HG02852 (cell line): Measurements from ENCODE around the gene SWT1.
"Not testable (repeated sequence)": the region's sequence is repeated elsewhere in the genome, so short reads cannot be mapped to it uniquely, and the experiment has no call there.

Experiments used
- ATAC-seq: cut with Tn5 transposase; IDR thresholded peaks from one replicate; pipeline ENCODE4 v1.9.1; 2021; ENCODE audit warnings: mild to moderate bottlenecking, moderate library complexity; ENCODE audit not compliant: unreplicated experiment

The SWT1 gene

DNA sequence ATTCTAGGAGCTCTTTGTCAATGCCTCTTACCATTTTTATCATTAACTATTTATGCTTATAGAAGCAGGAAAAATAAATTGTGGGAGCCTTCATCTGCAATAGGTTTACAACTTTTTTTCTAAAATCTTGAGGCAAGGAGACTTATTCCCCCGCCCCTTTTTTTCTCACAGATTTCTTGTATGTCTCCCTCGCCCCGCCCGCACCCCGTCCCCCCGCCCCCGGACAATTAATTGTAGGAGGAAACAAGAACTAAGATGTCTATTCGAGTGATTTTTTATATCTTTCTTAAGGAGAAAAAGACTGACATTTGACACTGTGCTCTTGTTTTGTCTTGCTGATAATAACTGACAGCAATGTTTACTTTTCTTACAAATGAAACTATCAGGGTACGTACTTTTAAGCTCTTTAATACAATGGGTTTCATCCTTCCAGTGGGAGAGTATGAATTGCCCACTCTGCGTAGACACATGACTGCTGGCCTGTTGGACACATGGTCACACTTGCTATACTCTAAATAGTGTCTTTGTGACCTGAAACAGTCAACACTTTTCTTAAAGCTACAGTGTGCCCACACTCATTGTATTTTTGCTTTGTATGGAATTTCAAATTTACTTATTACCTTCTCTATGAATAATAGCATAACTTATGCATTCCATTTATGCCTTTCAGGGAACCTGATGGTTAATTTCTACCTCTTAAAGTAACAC is 161.6 kb downstream of the SWT1 start:
- ATAC-seq: no peak

DNA sequence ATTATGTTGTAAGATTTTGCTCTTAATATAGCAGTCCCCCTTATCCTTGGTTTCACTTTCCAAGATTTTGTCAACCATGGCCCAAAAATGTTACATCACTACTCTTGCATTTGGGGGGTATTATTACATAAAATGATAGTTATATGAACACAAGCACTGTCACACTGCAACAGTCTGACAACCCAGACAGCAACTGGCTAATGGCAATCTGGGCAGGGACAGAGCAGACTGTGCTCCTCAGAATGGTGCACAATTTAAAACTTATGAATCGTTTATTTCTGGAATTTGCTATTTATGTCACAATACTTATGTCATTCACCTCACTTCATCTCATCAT is 162.1 kb downstream of the SWT1 start:
- no peak for ATAC-seq

DNA sequence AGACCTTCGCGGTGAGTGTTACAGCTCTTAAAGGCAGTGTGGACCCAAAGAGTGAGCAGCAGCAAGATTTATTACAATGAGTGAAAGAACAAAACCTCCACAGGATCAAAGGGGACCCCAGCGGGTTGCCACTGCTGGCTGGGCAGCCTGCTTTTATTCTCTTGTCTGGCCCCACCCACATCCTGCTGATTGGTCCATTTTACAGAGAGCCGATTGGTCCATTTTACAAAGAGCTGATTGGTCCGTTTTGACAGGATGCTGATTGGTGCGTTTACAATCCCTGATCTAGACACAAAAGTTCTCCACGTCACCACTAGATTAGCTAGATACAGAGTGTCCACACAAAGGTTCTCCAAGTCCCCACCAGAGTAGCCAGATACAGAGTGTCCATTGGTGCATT is 164.1 kb downstream of the SWT1 start:
- ATAC-seq: not testable (repeated sequence)

DNA sequence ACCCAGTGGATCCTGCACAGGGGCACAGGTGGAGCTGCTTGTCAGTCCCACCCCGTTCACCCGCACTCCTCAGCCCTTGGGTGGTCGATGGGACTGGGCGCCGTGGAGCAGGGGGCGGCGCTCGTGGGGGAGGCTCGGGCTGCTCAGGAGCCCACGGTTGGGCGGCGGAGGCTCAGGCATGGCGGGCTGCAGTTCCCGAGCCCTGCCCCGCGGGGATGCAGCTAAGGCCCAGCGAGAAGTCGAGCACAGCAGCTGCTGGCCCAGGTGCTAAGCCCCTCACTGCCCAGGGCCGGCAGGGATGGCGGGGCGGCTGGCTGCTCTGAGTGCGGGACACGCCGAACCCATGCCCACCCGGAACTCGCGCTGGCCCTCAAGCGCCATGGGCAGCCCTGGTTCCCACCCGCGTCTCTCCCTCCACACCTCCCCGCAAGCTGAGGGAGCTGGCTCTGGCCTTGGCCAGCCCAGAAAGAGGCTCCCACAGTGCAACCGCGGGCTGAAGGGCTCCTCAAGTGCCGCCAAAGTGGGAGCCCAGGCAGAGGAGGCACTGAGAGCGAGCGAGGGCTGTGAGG is 164.8 kb downstream of the SWT1 start:
- not testable (repeated sequence) for ATAC-seq

DNA sequence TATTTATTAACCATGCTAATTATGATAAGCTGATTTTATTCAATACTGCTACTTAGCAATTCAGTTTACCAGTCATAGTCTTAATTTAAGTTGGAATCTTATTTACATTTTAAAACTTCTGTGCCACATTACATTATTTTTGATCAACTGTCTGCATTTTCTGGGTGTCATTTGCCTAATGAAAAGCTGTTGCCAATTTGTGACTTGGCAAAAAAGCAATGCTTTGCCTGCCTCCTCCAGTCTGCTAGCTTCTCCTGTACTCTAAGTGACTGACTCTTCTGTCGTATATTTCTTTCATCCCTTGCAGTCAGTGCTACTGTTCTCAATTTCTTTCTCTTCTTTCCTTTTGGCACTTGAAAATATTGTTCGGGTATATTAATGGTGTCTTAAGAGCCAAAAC is 165.7 kb downstream of the SWT1 start:
- ATAC-seq: no peak

DNA sequence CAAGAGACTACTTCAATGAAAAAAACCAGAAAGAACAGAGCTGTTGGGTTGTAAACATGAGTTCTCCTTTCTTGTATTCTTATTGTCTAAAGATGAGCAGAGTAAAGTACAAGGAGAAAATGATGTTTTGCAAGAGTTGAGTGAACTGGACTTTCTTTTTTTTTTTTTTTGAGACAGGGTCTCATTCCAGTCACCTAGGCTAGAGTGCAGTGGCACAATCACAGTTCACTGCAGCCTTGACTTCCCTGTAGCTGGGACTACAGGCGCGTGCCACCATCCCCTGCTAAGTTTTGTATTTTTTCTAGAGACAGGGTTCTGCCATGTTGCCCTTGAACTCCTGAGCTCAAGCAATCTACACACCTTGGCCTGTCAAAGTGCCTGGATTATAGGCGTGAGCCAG is 167.2 kb downstream of the SWT1 start:
- no peak for ATAC-seq

DNA sequence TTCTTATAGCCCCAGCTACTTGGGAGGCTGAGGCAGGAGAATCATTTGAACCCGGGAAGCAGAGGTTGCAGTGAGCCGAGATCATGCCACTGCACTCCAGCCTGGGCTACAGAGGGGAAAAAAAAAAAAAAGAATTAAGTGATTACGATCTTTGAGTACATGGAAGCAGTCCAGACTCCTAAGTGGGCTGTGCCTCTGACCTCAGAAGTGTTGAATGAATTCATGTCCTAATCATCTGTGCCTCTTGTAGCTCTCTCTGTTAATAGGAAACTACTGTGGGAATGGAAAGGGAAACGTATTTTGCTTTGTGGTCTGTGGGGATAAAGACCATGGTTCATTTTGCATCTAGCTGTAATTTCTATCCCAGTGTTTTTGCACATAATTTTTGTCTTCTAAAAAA is 168.4 kb downstream of the SWT1 start:
- ATAC-seq: no peak

DNA sequence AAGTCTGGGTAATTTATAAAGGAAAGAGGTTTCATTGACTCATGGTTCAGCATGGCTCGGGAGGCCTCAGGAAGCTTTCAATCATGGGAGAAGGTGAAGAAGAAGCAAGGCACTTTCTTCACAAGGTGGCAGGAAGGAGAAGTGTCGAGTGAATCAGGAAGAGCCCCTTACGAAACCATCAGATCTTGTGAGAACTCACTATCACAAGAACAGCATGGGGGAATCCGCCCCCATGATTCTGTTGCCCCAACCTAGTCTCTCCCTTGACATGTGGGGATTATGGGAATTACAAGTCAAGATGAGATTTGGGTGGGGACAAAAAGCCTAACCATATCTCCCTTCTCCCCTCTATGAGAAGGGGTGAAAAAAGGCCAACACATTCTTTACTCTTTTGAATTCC is 171.3 kb downstream of the SWT1 start:
- no peak for ATAC-seq

DNA sequence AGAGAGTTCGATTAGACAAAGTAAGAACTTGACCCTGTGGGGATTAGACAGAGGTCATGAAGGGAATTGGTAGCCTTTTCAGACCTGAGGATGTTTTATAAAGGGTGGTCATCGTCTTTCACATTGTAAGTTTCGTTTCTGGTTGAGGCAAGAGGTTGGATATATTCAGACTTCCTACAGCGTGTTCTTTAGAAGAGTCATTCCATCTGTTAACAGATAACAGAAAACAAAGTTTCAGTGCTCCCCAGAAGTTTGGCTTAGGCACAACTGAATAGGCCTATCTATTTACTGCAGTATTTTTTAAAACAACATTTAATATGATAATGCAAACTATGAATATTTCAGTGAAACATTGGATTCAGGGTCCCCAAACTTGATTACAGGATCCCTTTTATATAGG is 177.2 kb downstream of the SWT1 start:
- ATAC-seq: no peak

DNA sequence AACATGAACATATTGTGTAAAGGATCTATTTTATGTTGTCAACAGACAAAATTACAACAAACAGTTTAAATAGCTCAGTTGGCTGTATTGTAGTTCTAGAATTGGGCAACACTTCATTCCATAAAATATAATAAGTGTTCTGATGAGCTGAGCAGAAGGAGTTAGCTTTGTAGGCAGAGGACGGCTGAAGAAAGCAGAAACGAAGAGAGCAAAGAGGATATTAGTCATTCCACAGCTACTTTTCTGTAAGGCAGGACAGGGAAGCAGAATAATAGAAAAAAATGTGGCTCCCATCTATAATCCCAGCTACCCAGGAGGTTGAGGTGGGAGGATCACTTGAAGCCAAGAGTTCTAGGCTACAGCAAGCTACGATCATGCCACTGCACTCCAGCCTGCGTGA is 180.3 kb downstream of the SWT1 start:
- ATAC-seq: no peak

DNA sequence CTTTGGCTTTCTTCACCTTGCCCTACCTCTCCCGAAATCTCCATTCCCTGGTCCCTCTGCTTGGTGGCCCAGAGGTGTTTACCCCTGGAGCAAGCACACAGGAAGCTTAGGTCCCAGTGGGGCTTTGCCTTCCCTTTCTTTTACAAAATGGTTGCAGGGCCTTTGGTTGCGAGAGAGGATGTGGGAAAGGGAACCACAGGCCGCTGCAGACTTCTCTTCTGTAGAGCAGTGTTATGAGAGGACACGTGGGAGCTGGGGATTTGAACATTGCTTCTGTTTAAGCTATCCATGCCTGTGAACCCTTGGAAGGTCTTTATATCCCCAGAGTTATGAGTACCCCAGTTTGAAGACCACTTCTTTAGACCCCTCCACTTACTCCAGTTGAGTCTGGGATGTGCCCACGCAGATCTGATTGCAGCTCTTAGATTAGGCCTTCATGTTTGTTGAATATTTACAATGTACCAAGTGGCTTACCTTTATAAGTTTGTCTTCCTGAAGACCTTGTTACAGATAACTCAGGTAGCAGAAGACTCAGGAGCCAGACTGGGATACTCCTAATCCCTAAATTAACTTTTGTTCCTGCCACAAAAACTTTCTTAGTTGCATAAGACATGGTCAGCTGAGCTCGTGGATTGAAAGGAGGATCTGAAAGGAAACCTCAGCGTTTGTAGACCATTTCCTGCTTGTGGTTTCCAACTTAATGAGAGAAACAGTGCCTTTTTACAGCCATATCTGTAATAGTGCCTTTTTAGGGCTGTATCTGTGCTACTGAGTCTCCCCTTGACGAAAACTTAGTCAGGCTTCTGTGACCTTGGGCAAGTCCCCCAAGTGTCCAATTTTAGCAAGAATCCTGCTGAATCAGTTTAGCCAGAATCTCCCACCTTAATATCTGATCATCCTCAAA is 182.0 kb downstream of the SWT1 start:
- peak; percentile 96 for ATAC-seq

DNA sequence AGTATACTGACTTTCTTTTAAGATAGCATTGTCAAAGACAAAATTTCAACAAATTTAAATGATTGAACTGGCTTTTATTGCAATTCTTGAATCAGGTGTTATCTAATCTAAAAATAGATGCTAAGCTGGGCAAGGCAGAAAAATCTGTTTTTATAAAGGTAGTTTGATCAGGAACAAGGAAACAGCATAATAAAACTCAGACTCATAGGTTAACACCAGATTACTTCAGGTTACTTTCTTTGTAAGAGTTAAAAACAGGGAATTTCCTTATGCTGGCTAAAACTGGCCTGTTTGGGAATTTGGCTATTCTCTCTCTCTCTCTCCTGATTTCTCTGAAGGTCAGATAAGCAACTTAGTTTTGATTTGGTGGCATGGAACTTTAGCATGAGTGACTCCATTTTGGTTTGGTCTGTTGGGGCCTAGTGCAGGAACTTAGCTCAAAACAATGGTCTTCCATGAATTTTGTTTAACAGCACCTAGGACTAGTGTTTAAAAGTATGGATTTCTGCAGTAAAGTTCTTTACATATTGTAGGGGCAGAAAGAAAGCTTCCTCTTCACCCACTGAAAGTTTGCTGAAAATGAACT is 184.3 kb downstream of the SWT1 start:
- no peak for ATAC-seq
